Parathyroid adenoma (tissue), 2 donors: Measurements from ENCODE around the gene CCDC149.

Experiments used
- H2AFZ ChIP-seq: fragments of 300-600 bp; sonication (generic); one replicate; pipeline ENCODE4 v1.7.0; 2017; ENCODE audit warnings: antibody characterized with exemption, mild to moderate bottlenecking
- H3K27ac ChIP-seq: fragments of 300-600 bp; sonication (generic); one replicate; pipeline ENCODE4 v1.7.0; 2017
- H3K27me3 ChIP-seq: fragments of 300-600 bp; sonication (generic); one replicate; pipeline ENCODE4 v1.7.0; 2017; ENCODE audit warnings: low read length; ENCODE audit not compliant: control insufficient read depth, insufficient read depth
- H3K36me3 ChIP-seq: fragments of 300-600 bp; sonication (generic); one replicate; pipeline ENCODE4 v1.7.0; 2017; ENCODE audit warnings: low read length; ENCODE audit not compliant: control insufficient read depth, insufficient read depth
- H3K4me1 ChIP-seq: fragments of 300-600 bp; sonication (generic); one replicate; pipeline ENCODE4 v1.7.0; 2017; ENCODE audit warnings: control low read depth
- H3K4me2 ChIP-seq: fragments of 300-600 bp; sonication (generic); one replicate; pipeline ENCODE4 v1.7.0; 2017; ENCODE audit warnings: low read length
- H3K4me3 ChIP-seq: fragments of 300-600 bp; sonication (generic); one replicate; pipeline ENCODE4 v1.7.0; 2017; ENCODE audit warnings: low read depth, low read length
- H3K79me2 ChIP-seq: fragments of 300-600 bp; sonication (generic); one replicate; pipeline ENCODE4 v1.7.0; 2017; ENCODE audit warnings: control low read depth
- H3K9ac ChIP-seq: fragments of 300-600 bp; sonication (generic); one replicate; pipeline ENCODE4 v1.7.0; 2017; ENCODE audit warnings: mild to moderate bottlenecking
- H3K9me3 ChIP-seq: fragments of 300-600 bp; sonication (generic); one replicate; pipeline ENCODE4 v1.7.0; 2017; ENCODE audit warnings: low read length; ENCODE audit not compliant: control insufficient read depth
- TF ChIP-seq, protein P1 (sequence below): fragments of 300-600 bp; sonication (generic); IDR thresholded peaks from one replicate; pipeline ENCODE4 v1.7.0; 2017; ENCODE audit warnings: antibody characterized with exemption, mild to moderate bottlenecking
- donor health status: primary hyperparathyroidism.

CCDC149 gene

GRCh38 chr4:24933684-24934275 is 20.9 kb upstream of the CCDC149 start:
- TF ChIP-seq, protein P1, sequence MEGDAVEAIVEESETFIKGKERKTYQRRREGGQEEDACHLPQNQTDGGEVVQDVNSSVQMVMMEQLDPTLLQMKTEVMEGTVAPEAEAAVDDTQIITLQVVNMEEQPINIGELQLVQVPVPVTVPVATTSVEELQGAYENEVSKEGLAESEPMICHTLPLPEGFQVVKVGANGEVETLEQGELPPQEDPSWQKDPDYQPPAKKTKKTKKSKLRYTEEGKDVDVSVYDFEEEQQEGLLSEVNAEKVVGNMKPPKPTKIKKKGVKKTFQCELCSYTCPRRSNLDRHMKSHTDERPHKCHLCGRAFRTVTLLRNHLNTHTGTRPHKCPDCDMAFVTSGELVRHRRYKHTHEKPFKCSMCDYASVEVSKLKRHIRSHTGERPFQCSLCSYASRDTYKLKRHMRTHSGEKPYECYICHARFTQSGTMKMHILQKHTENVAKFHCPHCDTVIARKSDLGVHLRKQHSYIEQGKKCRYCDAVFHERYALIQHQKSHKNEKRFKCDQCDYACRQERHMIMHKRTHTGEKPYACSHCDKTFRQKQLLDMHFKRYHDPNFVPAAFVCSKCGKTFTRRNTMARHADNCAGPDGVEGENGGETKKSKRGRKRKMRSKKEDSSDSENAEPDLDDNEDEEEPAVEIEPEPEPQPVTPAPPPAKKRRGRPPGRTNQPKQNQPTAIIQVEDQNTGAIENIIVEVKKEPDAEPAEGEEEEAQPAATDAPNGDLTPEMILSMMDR = no peak
- H3K27ac ChIP-seq = no peak overlapping the region
- no peak overlapping the region for H3K4me3 ChIP-seq
- no peak overlapping the region for H3K9ac ChIP-seq
- H3K4me1 ChIP-seq = no peaks in the 10 kb centered on the region
- H3K4me2 ChIP-seq = no peak overlapping the region
- H3K79me2 ChIP-seq = no peaks in the 10 kb centered on the region
- H2AFZ ChIP-seq = no peak overlapping the region
- no peaks in the 10 kb centered on the region for H3K36me3 ChIP-seq
- H3K9me3 ChIP-seq = no peaks in the 10 kb centered on the region
- no peaks in the 10 kb centered on the region for H3K27me3 ChIP-seq

- no peaks in the 10 kb centered on the region for H3K9me3 ChIP-seq
- no peak overlapping the region for H3K4me2 ChIP-seq
- no peaks in the 10 kb centered on the region for H3K27me3 ChIP-seq
- H3K4me1 ChIP-seq = no peaks in the 10 kb centered on the region
- TF ChIP-seq, protein P1 = no peak
- H3K36me3 ChIP-seq = no peaks in the 10 kb centered on the region
- no peak overlapping the region for H3K9ac ChIP-seq
- H2AFZ ChIP-seq = no peak overlapping the region
- H3K4me3 ChIP-seq = no peak overlapping the region
- H3K79me2 ChIP-seq = no peaks in the 10 kb centered on the region
- no peak overlapping the region for H3K27ac ChIP-seq
Measured at GRCh38 chr4:24932515-24933225, 19.8 kb upstream of the CCDC149 start.

DNA sequence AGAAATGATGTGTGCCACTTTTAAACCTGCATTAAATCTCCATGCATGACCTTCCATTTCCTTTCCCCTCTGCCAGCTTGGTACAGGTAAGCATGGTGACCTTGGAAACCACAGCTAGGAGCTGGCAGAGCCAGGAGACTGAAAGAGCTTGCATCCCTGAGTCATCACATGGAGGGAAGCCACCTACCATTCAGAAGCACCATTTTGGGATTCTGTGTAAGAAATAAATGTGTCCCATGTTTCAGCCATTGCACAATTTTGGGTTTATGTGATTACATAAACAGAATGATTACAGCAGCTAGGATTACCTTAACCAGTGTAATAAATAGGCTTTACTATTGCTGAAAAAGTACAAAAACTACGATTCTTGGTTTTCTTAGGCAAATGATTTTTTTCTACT is 17.3 kb upstream of the CCDC149 start:
- no peaks in the 10 kb centered on the region for H3K36me3 ChIP-seq
- H3K4me1 ChIP-seq = no peaks in the 10 kb centered on the region
- no peak overlapping the region for H3K4me3 ChIP-seq
- H3K27me3 ChIP-seq = no peaks in the 10 kb centered on the region
- H3K9ac ChIP-seq = no peak overlapping the region
- H3K4me2 ChIP-seq = no peak overlapping the region
- no peak overlapping the region for H3K27ac ChIP-seq
- TF ChIP-seq, protein P1 = no peak
- no peaks in the 10 kb centered on the region for H3K79me2 ChIP-seq
- no peak overlapping the region for H2AFZ ChIP-seq
- H3K9me3 ChIP-seq = no peaks in the 10 kb centered on the region

GRCh38 chr4:24928708-24929107 is 15.9 kb upstream of the CCDC149 start:
- Histone ChIP-seq H3K4me3 (no peak overlapping the region), H3K9ac (no peak overlapping the region), H2AFZ (no peak overlapping the region), H3K27me3 (no peaks in the 10 kb centered on the region), H3K9me3 (no peaks in the 10 kb centered on the region), H3K4me2 (no peak overlapping the region), H3K79me2 (no peaks in the 10 kb centered on the region), H3K36me3 (no peaks in the 10 kb centered on the region), H3K4me1 (no peaks in the 10 kb centered on the region), H3K27ac (no peak overlapping the region)
- TF ChIP-seq, protein P1 = no peak

DNA sequence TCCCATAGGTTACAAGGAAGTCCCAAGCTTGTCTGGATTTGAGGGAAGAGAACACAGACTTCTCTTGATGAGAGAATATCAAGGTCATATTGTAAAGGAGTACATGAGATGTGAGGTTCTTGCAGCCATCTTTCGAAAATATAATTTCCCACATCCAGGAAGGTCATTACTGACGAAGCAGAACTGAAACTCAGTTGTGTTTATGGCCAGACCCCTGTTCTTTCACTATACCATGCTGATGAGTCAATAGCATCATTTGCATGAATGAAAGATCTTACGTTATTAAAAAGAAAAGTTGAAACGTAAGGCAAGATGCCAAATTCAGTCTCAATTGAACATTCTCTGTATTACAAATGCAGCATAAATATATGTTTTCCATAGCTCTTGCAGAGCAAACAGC is 14.2 kb upstream of the CCDC149 start:
- no peak overlapping the region for H3K27ac ChIP-seq
- TF ChIP-seq, protein P1 = no peak
- H3K79me2 ChIP-seq = no peaks in the 10 kb centered on the region
- no peak overlapping the region for H3K4me3 ChIP-seq
- H2AFZ ChIP-seq = no peak overlapping the region
- no peaks in the 10 kb centered on the region for H3K9me3 ChIP-seq
- H3K4me1 ChIP-seq = no peaks in the 10 kb centered on the region
- no peaks in the 10 kb centered on the region for H3K27me3 ChIP-seq
- H3K9ac ChIP-seq = no peak overlapping the region
- no peak overlapping the region for H3K4me2 ChIP-seq
- no peaks in the 10 kb centered on the region for H3K36me3 ChIP-seq
